HS-5 (cell line): ENCODE measurements around the gene RAPGEF6.
"Not testable (repeated sequence)": the region's sequence is repeated elsewhere in the genome, so short reads cannot be mapped to it uniquely, and the experiment has no call there.

Experiments
- DNase-seq: peaks from one replicate; pipeline ENCODE4 v3.0.0-alpha.2; 2012; ENCODE audit warnings: low read depth

RAPGEF6 gene

DNA sequence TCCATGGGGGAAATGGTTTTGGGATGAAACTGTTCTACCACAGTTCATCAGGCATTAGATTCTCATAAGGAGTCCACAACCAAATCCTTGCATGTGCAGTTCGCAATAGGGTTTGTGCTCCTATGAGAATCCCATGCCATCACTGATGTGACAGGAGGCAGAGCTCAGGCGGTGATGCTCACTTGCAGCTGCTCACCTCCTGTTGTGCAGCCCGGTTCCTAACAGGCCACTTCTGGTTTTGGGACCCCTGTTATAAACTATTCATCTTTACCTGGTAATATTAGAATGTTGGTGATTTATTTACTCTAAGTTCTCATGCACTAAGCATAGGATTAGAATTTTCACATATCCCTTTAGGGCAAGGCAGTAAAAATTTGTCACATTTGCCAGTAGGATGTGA lies 248.9 kb downstream of the RAPGEF6 start:
- no peak for DNase-seq

DNA sequence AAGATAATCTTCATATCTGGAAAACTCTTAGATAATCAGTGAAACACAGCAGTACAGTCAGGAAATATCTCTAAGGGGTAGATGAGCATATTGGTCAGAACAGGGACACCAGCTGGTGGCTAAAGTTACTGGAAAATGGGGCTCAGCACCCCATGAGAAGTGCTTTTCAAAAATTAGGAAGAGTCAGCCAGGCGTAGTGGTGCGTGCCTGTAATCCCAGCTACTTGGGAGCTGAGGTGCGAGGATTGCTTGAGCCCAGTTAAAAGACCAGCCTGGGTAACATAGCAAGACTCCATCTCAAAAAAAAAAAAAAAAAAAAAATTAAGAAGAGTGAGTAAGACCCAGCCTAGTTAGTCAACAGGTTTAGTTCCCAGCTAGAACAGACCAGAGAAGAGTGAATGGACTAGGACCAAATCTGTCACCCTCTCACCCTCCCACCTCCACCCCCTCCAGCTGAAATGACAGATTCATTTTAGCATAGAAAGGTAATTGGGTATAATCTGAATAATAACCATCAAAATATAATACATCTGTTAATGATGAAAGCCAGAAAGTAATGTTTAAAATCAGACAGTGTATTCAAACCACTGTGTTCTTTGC lies 250.3 kb downstream of the RAPGEF6 start:
- no peak for DNase-seq

DNA sequence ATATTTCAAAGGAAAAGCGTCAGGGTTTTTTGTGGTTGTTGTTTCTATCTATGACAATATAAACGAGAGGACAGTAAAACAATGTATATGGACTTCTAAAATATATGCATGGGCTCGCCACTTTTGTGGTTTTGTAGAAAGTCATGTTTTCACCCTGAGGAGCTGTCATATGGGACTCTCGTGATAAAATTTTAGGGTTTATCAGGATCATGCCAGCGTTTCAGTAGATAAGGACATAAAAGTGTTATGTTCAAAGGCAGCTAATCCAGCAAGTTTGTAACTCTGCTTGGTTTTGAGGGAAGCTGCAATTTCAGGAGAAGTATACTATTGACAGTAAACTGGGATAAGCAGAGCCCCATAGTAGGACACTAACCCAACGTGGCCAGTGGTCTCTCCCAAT lies 250.9 kb downstream of the RAPGEF6 start:
- DNase-seq = no peak

DNA sequence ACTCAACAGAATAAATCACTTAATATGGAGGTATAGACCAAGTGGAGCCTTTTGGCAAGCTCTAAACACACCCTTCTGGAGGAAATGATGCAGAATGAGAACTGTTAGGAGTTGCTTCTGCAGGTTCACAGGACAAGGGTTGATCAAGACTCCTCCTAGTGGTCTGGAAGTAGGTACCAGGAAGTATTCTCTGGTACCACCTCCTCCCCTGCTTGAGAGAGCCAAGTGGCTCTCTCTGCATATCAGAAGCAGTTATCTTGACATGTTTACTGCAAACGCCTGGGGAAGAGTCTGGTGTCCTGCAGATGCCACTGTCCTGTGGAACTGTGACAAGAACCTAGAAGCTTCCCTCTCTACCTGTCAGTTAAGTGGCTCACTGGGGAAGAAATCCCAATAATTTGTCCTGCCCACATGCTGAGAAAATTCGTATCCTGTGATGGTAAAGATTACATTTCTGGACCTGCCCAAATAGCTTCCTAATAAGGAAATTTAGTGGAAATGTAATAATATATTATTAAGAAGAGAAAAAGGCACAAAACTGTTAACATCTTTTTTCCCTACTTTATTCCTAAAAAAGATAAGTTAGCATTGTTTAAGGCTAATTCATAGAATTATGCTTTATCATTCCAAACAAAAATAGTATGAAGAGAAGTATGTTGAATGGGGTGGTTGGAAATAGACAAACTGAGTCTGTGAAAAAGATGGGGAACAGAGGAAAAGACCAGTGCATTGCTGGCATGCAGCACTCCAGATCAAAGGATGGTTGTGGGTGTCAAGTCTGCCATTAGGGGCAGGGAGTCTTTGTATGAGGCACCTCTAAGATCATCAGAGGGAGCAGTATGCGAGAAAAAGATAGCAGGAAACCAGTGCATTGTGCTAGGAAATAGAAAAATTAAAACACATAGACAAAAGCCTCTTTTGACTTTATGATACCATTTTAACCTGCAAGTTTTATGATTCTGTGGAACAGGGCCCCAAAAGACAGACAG lies 252.3 kb downstream of the RAPGEF6 start:
- DNase-seq = no peak

DNA sequence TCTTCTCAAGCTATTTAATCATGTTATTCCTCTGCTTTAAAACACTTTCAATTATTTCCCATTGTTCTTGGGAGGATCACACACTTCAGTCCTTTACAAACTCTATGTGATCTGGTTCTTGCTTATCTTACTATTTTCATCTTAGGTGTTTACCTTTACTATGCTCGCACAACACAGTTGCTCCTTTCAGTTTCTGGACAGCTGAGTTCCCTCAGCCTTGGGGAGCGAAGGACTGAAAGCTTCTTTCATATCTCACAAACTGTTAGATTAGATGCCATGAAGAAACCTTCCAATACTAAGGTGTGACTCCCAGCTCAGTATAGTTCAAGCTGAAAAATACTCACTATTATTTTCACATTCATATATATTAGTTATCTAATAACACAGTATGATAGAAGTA lies 253.3 kb downstream of the RAPGEF6 start:
- DNase-seq = no peak

DNA sequence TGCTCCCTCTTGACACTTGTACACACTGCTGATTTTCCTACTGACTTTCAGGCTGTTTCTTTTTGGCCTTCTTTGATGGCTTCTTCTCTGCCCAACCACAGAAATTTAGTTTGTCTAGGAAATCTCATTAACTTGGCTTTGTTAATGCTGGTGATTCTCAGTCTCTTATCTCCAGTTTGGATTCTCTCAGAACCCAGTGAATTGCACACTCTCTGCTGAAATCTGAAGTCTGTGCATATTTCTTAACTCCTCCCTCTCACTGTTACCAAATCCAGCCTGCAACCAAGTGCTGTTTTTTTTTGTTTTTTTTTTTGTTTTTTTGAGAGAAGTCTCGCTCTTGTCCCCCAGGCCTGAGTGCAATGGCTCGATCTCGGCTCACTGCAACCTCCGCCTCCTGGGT lies 254.0 kb downstream of the RAPGEF6 start:
- DNase-seq = no peak

DNA sequence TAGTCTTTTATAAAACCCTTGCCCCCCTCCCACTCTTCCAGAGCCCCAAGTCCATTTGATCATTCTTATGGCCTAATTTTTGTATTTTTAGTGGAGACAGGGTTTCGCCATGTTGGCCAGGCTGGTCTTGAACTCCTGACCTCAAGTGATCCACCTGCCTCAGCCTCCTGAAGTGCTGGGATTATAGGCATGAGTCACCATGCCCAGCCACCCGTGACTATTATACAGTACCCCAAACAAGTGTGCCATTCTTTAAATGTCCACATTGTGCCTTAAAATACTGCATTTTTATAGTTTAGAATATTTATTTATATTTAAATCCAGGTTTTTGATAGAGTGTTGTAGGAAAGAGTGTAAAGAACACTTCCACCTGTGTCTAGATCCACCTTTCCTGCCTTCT lies 254.8 kb downstream of the RAPGEF6 start:
- not testable (repeated sequence) for DNase-seq

DNA sequence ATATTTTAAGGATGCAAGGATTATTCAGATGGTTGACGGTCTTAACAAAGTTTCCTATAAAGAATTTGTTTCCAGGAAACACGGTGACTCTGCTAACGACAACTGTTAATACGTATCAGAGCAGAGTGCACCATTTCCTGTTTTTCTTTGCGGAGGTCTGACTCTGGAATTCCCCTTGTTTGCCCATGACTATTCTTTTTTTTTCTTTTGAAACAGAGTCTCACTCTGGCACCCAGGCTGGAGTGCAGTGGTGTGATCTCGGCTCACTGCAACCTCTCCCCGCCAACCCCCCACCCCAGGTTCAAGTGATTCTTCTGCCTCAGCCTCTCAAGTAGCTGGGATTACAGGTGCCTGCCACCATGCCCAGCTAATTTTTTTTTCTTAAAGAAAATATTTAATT lies 255.3 kb downstream of the RAPGEF6 start:
- DNase-seq = peak; percentile 25

DNA sequence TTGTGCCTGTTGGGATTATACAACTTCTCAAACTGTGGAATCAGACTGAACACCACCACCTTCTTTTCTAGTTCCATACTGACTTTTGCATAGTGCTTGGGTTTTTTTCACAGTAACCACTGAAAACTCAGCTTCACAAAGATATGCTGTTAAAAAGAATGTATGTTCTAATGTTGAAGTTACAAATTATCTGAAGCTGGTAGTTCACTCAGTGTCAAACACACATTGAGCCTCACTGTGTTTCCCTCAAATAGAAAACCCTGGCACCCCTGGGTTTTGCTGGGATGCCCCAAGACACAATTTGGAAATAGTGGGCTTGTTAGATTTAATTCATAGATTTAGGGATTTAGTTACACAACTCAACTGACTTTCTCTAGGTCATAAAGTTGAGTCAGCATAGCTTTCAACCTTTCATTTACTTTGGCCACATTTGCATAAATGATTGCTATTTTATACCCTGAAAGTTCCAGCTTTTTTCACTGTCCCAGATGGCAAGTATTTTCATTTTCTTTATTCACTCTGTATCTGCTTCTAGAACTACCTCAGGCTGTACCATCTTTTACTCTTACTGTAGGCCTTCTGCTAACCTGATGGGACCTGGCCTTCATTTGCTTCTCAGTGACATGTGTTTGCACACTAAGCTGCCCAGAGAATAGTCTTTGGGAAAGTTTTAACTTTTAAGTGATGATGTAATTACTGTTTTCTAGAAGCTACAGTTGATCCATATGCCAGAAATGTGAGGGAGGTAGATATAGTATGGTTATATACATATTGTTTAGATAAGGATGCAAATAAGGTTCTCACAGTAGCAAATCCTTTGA lies 256.1 kb downstream of the RAPGEF6 start:
- DNase-seq = no peak

DNA sequence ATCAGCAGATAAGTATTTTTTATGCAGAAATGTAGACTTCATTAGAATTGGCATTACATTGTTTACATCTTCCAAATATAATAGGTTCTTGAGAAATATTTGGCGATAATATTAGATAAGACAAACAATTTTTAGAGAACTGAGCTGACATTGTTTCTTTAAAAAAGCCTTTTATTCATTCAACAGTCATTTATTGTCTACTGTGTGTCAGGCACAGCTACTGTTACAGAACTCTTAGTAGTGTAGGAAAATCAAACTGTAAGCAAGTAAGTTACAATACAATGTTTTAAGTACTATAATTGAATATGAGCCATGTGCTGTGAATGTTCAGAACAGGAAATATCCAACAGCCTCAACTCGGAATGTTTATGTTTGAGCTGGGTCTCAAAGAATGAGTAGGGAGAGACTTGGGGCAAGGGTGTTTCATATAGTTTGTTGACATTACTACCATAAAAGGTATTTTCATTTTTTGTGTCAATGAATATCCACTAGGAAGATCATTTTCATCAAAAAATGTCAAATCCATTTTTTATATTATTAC lies 257.2 kb downstream of the RAPGEF6 start:
- no peak for DNase-seq

DNA sequence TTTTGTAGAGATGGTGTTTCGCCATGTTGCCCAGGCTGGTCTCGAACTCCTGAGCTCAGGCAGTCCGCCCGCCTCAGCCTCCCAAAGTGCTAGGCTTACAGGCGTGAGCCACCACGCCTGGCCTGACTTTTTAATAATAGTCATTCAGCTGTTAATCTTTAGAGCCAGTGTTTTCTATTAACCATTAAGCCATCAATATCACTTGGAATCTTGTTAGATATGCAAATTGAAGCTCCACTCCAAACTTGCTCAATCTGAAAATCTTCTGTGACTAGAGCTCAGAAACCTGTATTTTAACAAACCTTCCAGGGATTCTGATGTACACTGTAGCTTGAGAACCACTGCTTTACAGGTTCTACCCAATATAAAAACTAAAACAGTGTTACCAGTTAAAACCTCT lies 257.7 kb downstream of the RAPGEF6 start:
- DNase-seq = no peak

DNA sequence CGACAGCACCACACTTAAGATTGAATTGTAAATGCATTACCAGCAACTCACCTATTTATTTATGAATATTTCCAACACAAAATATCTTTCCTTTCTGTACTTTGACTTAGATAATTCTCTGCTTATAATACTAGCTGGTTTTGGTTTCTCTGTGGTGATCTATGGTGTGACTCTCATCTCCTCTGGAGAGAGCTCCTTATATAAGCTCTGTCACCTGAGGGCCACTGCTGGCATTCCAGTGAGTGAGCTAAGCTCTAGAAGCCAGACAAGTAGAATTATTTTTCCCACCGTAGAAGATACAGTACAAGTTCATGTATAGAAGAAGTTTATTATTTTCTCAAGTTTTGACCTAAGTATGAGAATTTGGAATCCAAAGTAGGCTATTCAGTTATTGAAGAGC lies 259.7 kb downstream of the RAPGEF6 start:
- DNase-seq = no peak
